ENCODE measurements around the gene ZP1. TPM values are rescaled to one million over a fixed set of nuclear protein-coding genes. Genes with fewer than 3 reads are reported as not detected.

The ZP1 gene
- total and polyA plus RNA-seq, 2 experiments from 2014 or later = not detected

- TF ChIP-seq ZNF462 (CRISPR knock-in tag; IDR thresholded peaks at IDR 0.05) = no peak
- TF ChIP-seq POLR2AphosphoS5 (IDR thresholded peaks at IDR 0.05; ENCODE audit: low read depth) = no peak
- TF ChIP-seq ZNF331 (CRISPR knock-in tag; IDR thresholded peaks at IDR 0.05; ENCODE audit: low read depth) = no peak
- no peak for TF ChIP-seq CTCF (conservative IDR thresholded peaks at IDR 0.05; ENCODE audit: low read depth in 2 of 2)
Observed at GRCh38 chr11:60860943-60861342, 6.4 kb upstream of the ZP1 start (continued).

- Histone ChIP-seq H3K27me3 (ENCODE audit: insufficient read depth) (no peaks in the 10 kb centered on the region), H3K79me2 (replicated peaks; ENCODE audit: insufficient read depth) (no peaks in the 10 kb centered on the region), H2AFZ (no peak overlapping the region), H3K4me3 (no peak overlapping the region), H3K36me3 (ENCODE audit: insufficient read depth) (no peaks in the 10 kb centered on the region), H4K20me1 (replicated peaks; ENCODE audit: insufficient read depth) (no peaks in the 10 kb centered on the region), H3F3A (replicated peaks; ENCODE audit: low read depth) (no peaks in the 10 kb centered on the region), H3K4me2 (no peak overlapping the region), H3K4me1 (ENCODE audit: insufficient read depth) (no peaks in the 10 kb centered on the region), H3K27ac (ENCODE audit: low read depth) (no peak overlapping the region), H3K9me2 (ENCODE audit: insufficient read depth) (no peaks in the 10 kb centered on the region)
- ATAC-seq = no peak
- no peaks in the 10 kb centered on the region for H3K9me3 Mint-ChIP-seq
- no peak for DNase-seq (ENCODE audit: low spot score)
- H3K27me3 Mint-ChIP-seq (ENCODE audit: insufficient read depth, low read depth, poor library complexity) = peaks cover 6% of the 10 kb centered on the region
- no peak overlapping the region for H3K4me3 Mint-ChIP-seq
- H3K4me1 Mint-ChIP-seq = no peaks in the 10 kb centered on the region
- H3K27ac Mint-ChIP-seq = no peak overlapping the region
- no peaks in the 10 kb centered on the region for H3K36me3 Mint-ChIP-seq (ENCODE audit: low read depth)
- no peak for TF ChIP-seq ETS1 (IDR thresholded peaks at IDR 0.05)
- no peak for TF ChIP-seq NANOG (IDR thresholded peaks at IDR 0.05; ENCODE audit: borderline replicate concordance)
- TF ChIP-seq ZNF331 (CRISPR knock-in tag; IDR thresholded peaks at IDR 0.05; ENCODE audit: low read depth) = no peak
- no peak for TF ChIP-seq EZH2phosphoT487 (IDR thresholded peaks at IDR 0.05; ENCODE audit: unreplicated experiment)
- TF ChIP-seq ZNF462 (CRISPR knock-in tag; IDR thresholded peaks at IDR 0.05) = no peak
Observed at GRCh38 chr11:60862171-60862570, 5.2 kb upstream of the ZP1 start.

Data from GM23338 (cell line).